SJCRH30 (cell line): Measurements from ENCODE around the gene BCAS3. TPM values are rescaled to one million over a fixed set of nuclear protein-coding genes. Genes with fewer than 3 reads are reported as not detected.

Source experiments
- DNase-seq, 2 experiments: peaks; one replicate each; pipeline ENCODE4 v3.0.0-alpha.2; 2015 to 2020
- H3K27ac ChIP-seq: fragments of 250-450 bp; sonication (Bioruptor Pico); 2 replicates; pipeline ENCODE4 v1.5.1; 2020; ENCODE audit warnings: mild to moderate bottlenecking, moderate library complexity
- H3K27me3 ChIP-seq: fragments of 250-450 bp; sonication (Bioruptor Pico); 2 replicates; pipeline ENCODE4 v1.5.1; 2020; ENCODE audit warnings: mild to moderate bottlenecking, moderate library complexity
- H3K36me3 ChIP-seq: fragments of 250-450 bp; sonication (Bioruptor Pico); 2 replicates; pipeline ENCODE4 v1.5.1; 2020; ENCODE audit warnings: mild to moderate bottlenecking, moderate library complexity
- H3K4me1 ChIP-seq: fragments of 250-450 bp; sonication (Bioruptor Pico); 2 replicates; pipeline ENCODE4 v1.5.1; 2020; ENCODE audit warnings: mild to moderate bottlenecking, moderate library complexity
- H3K4me3 ChIP-seq: fragments of 250-450 bp; sonication (Bioruptor Pico); 2 replicates; pipeline ENCODE4 v1.5.1; 2020; ENCODE audit warnings: mild to moderate bottlenecking, moderate library complexity
- H3K9me3 ChIP-seq: fragments of 250-450 bp; sonication (Bioruptor Pico); replicated peaks from 2 replicates; pipeline ENCODE4 v1.5.1; 2020; ENCODE audit warnings: mild to moderate bottlenecking, moderate library complexity
- total RNA-seq: library from RNA; depleted of rRNA; stranded (reverse); fragments of >200 nt; shearing (Covaris generic); gene quantifications from 2 replicates; pipeline ENCODE4 v1.2.3, GENCODE V29; 2014

The BCAS3 gene
- total RNA-seq, 1 experiment from 2014 or later, result 11.6 TPM

DNA sequence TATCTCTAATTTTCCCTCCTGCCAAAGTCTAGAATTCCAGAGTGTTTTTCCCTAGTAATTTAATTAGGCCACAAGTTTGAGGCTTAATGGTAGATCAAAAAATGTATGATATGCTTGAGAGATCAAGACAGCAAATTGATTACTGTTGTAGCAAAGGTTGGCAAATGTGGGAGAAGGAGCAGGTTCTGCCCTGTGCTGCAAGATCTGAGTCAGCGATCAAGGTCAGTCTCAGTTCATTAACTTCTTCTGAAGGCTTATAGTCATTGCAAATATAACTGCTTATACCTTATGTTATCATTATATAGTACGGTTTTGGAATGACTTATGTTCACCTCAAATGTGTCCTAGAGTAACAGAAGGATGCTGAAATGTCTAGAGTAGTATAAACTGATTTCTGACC lies 490.9 kb downstream of the BCAS3 start:
- H3K9me3 ChIP-seq, result no peaks in the 10 kb centered on the region

DNA sequence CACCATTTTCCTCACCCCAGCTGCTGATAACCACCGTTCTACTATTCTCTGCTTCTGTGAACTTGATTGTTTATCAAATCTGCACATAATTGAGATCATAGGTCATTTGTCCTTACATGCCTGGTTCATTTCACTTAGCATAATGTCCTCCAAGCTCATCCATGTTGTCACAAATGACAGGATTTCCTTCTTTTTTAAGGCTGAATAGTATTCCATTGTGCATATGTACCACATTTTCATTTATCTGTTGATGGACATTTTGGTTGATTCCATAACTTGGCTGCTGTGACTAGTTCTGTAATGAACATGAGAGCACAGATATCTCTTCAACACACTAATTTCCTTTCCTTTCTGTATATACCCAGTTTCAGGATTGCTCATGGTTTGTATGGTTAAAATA lies 496.7 kb downstream of the BCAS3 start:
- no peak overlapping the region for H3K4me3 ChIP-seq
- peaks cover 7% of the 10 kb centered on the region; the same call in 1 of the 2 replicates for H3K9me3 ChIP-seq
- no peaks in the 10 kb centered on the region for H3K27me3 ChIP-seq
- H3K27ac ChIP-seq, result no peak overlapping the region
- no peak for DNase-seq
- H3K4me1 ChIP-seq, result no peaks in the 10 kb centered on the region
- no peaks in the 10 kb centered on the region; the same call in 1 of the 2 replicates for H3K36me3 ChIP-seq

More for the DNA sequence above, 490.9 kb downstream of the BCAS3 start:
- H3K27me3 ChIP-seq, result no peaks in the 10 kb centered on the region
- no peaks in the 10 kb centered on the region for H3K4me1 ChIP-seq
- DNase-seq, result no peak
- H3K27ac ChIP-seq, result no peak overlapping the region
- H3K36me3 ChIP-seq, result no peaks in the 10 kb centered on the region
- no peak overlapping the region for H3K4me3 ChIP-seq

DNA sequence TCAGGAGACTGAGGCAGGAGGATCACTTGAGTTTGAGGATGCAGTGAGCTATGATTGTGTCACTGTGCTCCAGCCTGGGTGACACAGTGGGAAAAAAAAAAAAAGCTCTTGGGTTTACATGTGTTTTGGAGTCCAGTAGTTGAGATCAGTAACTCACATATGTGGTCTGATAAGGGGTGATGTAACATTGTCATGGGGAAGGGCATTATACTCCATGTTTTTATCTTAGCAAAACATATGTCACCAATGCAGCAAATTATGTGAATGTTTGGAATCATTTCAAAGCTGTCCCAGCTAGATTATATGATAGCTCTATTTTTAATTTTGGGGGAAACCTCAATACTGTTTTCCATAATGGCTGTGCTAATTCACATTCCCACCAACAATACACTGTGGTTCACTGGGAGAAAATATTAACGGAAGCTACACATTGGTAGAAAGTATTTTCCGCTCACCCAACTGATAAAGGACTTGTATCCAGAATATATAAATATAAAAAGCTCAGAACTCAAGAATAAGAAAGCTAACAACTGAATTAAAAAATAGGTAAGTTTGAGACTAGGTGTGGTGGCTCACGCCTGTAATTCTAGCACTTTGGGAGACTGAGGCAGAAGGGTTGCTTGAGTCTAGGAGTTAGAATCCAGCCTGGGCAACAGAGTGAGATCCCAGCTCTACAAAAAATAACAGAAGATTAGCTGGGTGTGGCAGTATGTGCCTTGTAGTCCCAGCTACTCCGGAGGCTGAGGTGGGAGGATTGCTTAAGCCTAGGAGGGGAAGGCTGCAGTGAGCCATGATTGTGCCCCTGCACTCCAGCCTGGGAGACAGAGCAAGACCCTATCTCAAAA lies 497.9 kb downstream of the BCAS3 start:
- no peaks in the 10 kb centered on the region for H3K4me1 ChIP-seq
- no peak overlapping the region for H3K27ac ChIP-seq
- peaks cover 7% of the 10 kb centered on the region; the same call in 1 of the 2 replicates for H3K9me3 ChIP-seq
- DNase-seq, result no peak
- no peaks in the 10 kb centered on the region for H3K27me3 ChIP-seq
- H3K4me3 ChIP-seq, result no peak overlapping the region
- no peaks in the 10 kb centered on the region; the same call in 1 of the 2 replicates for H3K36me3 ChIP-seq

DNA sequence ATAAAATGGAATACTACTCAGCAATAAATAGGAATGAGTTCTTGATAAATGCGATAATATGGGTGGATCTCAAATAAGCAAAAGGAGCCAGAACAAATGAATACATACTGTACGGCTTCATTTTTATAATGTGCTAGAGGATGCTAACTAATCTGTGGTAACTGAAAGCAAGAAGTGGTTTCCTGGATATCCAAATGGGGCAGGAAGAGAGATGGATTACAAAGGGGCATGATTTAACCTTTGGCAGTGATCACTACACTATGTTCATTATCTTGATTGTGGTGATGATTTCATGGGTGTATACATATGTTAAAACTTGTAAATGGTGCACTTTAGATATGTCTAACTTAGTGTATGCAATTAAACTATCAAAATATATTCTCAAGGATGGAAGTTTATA lies 499.7 kb downstream of the BCAS3 start:
- H3K4me1 ChIP-seq, result no peaks in the 10 kb centered on the region
- H3K36me3 ChIP-seq, result no peaks in the 10 kb centered on the region; the same call in 1 of the 2 replicates
- peaks cover 7% of the 10 kb centered on the region; the same call in 1 of the 2 replicates for H3K9me3 ChIP-seq
- H3K27ac ChIP-seq, result no peak overlapping the region
- H3K4me3 ChIP-seq, result no peak overlapping the region
- no peak for DNase-seq
- H3K27me3 ChIP-seq, result no peaks in the 10 kb centered on the region

DNA sequence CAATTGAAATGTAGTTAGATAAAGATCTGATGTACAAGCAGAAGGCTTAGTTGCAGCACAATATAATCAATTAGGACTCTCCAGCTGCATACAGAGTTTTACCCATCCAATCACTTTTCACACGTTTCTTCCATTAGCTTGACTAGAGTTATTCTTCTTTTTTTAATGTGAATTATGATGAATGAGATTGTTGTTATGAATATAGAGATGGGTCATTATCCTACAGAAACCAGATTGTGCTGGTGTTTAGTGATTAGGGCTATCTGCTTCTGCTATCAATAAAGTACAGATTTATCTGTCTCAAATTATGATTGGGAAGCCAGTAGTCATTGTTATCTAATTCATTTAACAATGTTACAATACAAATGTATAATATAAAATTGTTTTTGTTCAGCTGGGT lies 500.6 kb downstream of the BCAS3 start:
- peaks cover 7% of the 10 kb centered on the region; the same call in 1 of the 2 replicates for H3K9me3 ChIP-seq
- no peaks in the 10 kb centered on the region for H3K27me3 ChIP-seq
- no peak for DNase-seq
- no peaks in the 10 kb centered on the region; the same call in 1 of the 2 replicates for H3K36me3 ChIP-seq
- H3K4me1 ChIP-seq, result no peaks in the 10 kb centered on the region
- no peak overlapping the region for H3K27ac ChIP-seq
- no peak overlapping the region for H3K4me3 ChIP-seq

DNA sequence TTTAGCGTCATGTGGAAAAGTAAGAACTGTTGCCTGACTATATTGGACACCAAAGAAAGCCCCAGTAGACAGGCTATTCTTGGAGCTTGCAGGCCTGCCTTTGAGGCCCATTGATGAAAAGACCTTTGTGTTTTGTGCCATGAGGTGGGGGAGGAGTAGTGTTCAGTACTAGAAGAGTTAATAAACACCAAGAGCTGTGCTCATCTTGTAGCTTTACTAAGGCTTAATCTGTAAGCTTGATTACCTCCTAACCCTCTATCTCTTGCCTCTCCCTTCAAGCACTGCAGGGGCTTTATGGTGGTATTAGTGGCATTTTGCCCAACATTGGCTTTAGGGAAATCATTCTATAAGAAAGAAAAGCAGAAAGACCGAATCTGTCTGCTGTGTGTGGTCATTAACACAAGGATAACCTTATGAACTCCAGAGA lies 501.7 kb downstream of the BCAS3 start:
- H3K27me3 ChIP-seq, result no peaks in the 10 kb centered on the region
- H3K4me3 ChIP-seq, result no peak overlapping the region
- peaks cover 4% of the 10 kb centered on the region; the same call in 1 of the 2 replicates for H3K9me3 ChIP-seq
- H3K4me1 ChIP-seq, result no peaks in the 10 kb centered on the region
- peak; percentile 37 to 66 for DNase-seq
- no peak overlapping the region for H3K27ac ChIP-seq
- no peaks in the 10 kb centered on the region; the same call in 1 of the 2 replicates for H3K36me3 ChIP-seq

DNA sequence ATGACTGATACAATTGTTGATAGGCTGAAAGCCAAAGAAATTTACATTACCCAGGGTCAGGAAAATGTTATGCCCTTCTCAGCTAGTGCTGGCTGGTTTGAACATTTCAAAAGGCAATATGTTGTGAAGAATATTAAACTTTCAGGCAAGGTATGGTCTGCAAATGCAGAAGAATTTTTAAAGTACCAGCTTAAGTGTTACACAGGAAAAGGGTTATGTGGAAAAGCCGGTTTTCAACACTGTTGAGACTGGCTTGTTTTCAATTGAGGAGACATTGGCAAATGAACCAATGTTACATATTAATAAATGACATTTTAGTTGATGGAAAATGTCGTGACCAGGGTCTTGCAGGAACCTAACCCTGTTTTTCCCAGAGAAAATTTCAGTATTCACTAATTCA lies 506.1 kb downstream of the BCAS3 start:
- DNase-seq, result no peak
- Histone ChIP-seq H3K27me3 (no peaks in the 10 kb centered on the region), H3K4me3 (no peak overlapping the region), H3K4me1 (no peaks in the 10 kb centered on the region), H3K36me3 (no peaks in the 10 kb centered on the region), H3K9me3 (no peaks in the 10 kb centered on the region), H3K27ac (no peak overlapping the region)

DNA sequence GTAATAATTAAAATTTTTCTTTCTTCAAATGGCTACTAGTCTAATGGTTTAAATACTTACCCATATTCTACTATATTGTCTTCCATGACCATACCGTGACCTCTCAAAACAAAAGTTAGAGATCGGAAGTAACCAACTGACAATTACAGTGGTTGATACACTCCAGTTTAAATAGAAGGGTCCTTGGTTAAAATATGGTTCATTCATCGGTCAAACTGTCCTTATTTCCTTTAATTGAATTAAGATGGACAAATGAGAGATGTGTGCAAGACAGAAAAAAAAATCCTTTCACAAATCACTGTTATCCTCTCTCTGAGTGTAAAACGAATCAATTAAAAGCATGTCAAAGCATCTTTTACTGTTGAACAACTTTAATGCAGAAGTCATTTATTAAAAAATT lies 507.7 kb downstream of the BCAS3 start:
- Histone ChIP-seq H3K4me3 (no peak overlapping the region), H3K4me1 (no peaks in the 10 kb centered on the region), H3K27ac (no peak overlapping the region), H3K27me3 (no peaks in the 10 kb centered on the region), H3K36me3 (no peaks in the 10 kb centered on the region), H3K9me3 (no peaks in the 10 kb centered on the region)
- DNase-seq, result no peak

DNA sequence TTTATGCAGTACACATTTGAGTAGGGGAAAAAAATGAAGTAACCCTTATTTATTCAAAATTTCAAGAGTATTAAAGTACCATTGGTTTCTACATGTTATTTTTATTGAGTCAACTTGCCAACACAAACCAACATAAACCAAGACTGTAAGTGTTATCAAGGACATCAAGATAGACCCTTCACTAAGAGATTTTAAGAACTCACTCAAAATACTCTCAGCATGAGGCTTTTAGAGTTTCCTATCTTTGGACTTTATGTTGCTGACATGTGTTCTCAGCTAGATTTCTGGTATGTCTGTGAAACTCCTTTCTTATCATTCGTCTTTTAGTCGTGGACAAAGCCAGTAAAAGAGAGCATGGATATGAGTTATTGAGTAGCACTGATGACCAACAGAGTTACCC lies 509.4 kb downstream of the BCAS3 start:
- Histone ChIP-seq H3K4me1 (no peaks in the 10 kb centered on the region), H3K9me3 (no peaks in the 10 kb centered on the region), H3K4me3 (no peak overlapping the region), H3K27ac (no peak overlapping the region), H3K36me3 (no peaks in the 10 kb centered on the region), H3K27me3 (no peaks in the 10 kb centered on the region)
- DNase-seq, result no peak

DNA sequence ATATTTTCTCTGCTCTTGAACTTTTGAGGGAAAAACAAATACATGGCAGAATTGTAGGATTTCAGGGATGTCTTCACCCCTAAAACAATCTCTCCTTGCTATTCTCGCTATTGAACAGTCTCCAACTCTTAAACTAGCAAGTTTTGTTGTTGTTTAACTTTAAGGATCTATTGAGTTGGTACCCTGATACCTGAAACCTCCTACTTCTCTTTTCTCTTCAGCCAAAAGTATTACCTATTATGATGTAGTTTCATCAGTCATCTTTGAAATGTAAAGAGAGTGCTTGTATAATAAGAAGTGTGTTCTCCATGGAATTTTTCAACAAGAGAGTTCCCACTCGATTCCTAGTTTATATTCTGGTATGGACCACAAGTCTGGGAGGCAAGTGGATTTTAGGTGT lies 510.4 kb downstream of the BCAS3 start:
- H3K4me3 ChIP-seq, result no peak overlapping the region
- H3K9me3 ChIP-seq, result 0 out of 2 replicates have a peak, but pooled peaks cover 2% of the 10 kb centered on the region
- H3K36me3 ChIP-seq, result no peaks in the 10 kb centered on the region
- DNase-seq, result no peak
- no peaks in the 10 kb centered on the region for H3K4me1 ChIP-seq
- H3K27ac ChIP-seq, result no peak overlapping the region
- no peaks in the 10 kb centered on the region for H3K27me3 ChIP-seq

DNA sequence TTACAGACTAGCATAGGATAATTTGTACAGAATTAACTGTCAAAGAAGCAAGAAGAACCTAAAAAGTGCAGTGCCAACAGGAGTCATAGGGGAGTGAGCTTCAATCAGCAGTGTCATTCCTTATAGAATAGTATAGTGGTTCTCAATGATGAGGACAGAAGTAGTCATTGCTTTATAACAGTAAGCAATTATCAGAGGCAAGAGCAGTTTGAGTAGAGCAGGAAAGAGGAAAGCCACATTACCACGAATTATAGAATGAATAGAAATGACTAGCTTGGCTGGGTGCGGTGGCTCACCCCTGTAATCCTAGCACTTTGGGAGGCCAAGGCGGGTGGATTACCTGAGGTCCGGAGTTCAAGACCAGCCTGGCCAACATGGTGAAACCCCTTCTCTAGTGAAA lies 512.3 kb downstream of the BCAS3 start:
- DNase-seq, result no peak
- Histone ChIP-seq H3K4me3 (no peak overlapping the region), H3K27ac (no peak overlapping the region), H3K4me1 (no peaks in the 10 kb centered on the region), H3K9me3 (0 out of 2 replicates have a peak, but pooled peaks cover 2% of the 10 kb centered on the region), H3K36me3 (no peaks in the 10 kb centered on the region), H3K27me3 (no peaks in the 10 kb centered on the region)

DNA sequence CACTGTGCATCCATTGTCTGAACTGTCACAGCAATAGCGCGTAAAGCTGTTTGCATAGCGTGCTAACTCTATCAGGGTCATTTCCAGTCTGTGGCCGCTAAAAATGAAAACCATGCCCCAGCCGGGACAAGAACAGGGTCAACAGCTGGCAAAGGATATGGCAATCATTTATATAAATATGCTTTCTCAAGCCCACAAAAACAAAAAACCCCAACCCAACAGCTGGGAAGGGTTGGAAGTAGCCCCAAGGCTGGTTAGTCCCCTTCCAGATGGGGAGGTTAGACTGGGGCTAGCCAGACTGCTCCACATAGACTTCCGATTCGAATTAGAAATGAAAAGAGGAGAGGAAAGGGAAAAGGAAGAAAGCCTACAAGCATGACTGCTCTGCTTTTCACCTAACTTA lies 518.7 kb downstream of the BCAS3 start:
- peaks cover 32% of the 10 kb centered on the region for H3K4me1 ChIP-seq
- no peaks in the 10 kb centered on the region for H3K36me3 ChIP-seq
- DNase-seq, result peak; percentile 94 to 99
- peak overlapping the region; percentile 34 for H3K4me3 ChIP-seq
- H3K27me3 ChIP-seq, result no peaks in the 10 kb centered on the region
- peak overlapping the region; percentile 71 for H3K27ac ChIP-seq
- 0 out of 2 replicates have a peak, but pooled peaks cover 2% of the 10 kb centered on the region for H3K9me3 ChIP-seq

DNA sequence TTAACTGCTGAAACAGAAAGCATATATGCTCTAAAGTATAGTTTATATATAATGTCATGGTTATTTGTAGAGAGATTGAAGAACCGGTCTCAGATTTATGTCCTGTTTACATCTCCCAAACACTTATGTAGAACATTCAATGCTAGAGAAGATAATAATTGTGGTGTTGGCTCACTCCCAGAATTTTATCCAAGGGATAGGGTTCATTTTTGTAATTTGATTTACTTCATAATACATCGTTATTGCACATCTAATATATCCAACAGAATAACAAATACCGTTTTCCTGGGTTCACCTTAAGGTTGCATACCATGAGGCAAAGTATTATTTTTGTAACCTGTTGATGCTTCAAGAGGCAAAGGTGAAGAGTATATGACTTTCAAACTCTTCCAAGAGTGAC lies 519.1 kb downstream of the BCAS3 start:
- DNase-seq, result no peak
- peaks cover 36% of the 10 kb centered on the region for H3K4me1 ChIP-seq
- 0 out of 2 replicates have a peak, but pooled peaks cover 2% of the 10 kb centered on the region for H3K9me3 ChIP-seq
- H3K4me3 ChIP-seq, result peak overlapping the region; percentile 34
- no peaks in the 10 kb centered on the region for H3K36me3 ChIP-seq
- H3K27me3 ChIP-seq, result no peaks in the 10 kb centered on the region
- H3K27ac ChIP-seq, result peak overlapping the region; percentile 71

DNA sequence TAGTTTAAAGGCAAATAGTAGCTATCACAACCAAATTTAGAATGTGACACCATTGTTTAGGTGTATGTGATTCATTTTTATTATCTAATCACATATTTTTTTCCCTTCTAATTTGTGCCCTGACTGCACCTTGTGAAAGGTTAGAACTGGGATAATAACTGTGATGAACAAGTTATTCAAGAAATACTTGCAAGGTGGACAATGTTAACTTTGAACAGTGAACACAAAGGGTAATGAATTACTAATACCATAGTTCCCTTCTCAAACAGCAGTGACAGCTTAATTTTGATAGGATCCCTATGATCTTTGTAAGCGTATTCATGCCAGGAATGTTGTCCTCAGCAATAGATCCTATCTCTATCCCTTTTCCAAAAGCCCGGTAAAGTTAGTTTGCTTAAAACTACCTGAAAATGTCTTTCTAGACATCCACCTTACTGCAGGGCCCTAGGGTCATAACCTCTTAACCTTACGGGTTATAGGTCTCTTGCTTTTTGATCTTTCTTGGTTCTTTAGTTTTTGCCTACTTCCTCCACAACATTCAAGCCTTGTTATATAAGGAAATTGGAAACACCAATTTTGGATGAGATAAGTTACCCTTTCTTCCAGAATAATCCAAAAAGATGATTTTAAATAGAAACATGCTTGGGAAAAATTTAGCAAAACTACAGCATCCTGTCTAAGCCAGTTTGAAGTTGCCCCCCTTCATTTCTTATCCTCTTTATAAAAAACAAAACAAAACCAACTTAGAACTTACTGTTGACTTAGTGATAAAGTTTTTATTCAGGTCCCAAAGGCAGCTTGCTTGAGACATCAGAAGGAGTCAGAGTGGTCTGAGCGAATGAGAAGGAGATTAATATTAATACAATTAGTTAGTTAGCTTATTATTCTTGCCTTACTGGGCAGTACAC lies 522.0 kb downstream of the BCAS3 start:
- peaks cover 36% of the 10 kb centered on the region for H3K4me1 ChIP-seq
- H3K36me3 ChIP-seq, result no peaks in the 10 kb centered on the region
- no peaks in the 10 kb centered on the region for H3K9me3 ChIP-seq
- no peak for DNase-seq
- no peaks in the 10 kb centered on the region for H3K27me3 ChIP-seq
- H3K4me3 ChIP-seq, result no peak overlapping the region
- no peak overlapping the region for H3K27ac ChIP-seq

DNA sequence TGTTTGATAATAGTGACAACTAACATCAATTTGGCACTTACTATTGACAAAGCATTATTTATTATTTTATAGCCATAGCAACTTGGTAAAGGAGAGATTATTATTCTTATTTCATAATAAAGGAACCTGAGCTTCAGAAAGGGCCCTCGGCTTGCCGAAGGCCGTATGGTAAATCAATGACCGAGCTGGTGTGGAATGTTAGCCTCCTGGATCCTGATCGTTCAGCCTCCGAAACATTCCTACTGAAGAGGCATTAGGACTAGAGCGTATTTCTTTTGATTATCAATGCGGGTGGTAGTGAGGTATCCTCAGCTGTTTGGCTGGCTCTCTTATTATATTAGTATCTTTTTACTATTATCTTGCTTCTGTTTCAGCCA lies 522.7 kb downstream of the BCAS3 start:
- no peaks in the 10 kb centered on the region for H3K36me3 ChIP-seq
- no peak overlapping the region for H3K27ac ChIP-seq
- peaks cover 37% of the 10 kb centered on the region for H3K4me1 ChIP-seq
- H3K4me3 ChIP-seq, result no peak overlapping the region
- DNase-seq, result no peak
- H3K27me3 ChIP-seq, result no peaks in the 10 kb centered on the region
- no peaks in the 10 kb centered on the region for H3K9me3 ChIP-seq
